ENCODE measurements around the gene NKX6-1. TPM values are rescaled to one million over a fixed set of nuclear protein-coding genes. Genes with fewer than 3 reads are reported as not detected.

Gene NKX6-1
- total RNA-seq, 1 experiment from 2014 or later, result 0.09 TPM

DNA sequence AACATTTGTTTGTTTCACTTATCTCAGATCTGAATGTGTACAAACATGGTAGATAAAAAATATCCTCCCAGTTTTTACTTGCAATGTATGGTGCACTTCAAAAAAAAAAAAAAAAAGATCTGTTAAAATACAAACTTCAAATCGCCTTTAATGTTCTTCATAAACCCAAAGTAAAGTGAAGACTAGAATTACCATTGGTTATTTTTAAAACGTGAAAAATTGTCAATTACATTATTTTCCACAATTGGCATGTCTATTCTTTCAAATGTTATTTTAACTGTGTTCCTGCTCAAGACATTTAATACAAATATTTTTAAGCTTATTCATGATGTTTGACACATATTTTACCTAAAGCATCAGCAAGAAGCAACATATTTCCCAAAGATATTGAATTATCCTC lies 5.0 kb downstream of the NKX6-1 start:
- Histone ChIP-seq H3K56ac (ENCODE audit: insufficient read length, low read depth, low read length) (no peak overlapping the region), H3K23me2 (ENCODE audit: insufficient read length, low read depth, low read length, poor library complexity, severe bottlenecking) (peaks cover 28% of the 10 kb centered on the region), H3K18ac (ENCODE audit: insufficient read length, low read depth, low read length) (no peak overlapping the region), H2BK120ac (ENCODE audit: low read depth, low read length, poor library complexity, severe bottlenecking) (no peak overlapping the region), H3K79me2 (ENCODE audit: insufficient read depth, low read length) (no peaks in the 10 kb centered on the region), H3K9me3 (ENCODE audit: control insufficient read depth, low read depth, low read length) (no peaks in the 10 kb centered on the region), H3K27ac (ENCODE audit: insufficient read length, low read depth, low read length) (no peak overlapping the region), H2AK5ac (ENCODE audit: insufficient read length, low read length) (no peak overlapping the region), H2BK12ac (ENCODE audit: insufficient read length, low read depth, low read length) (no peak overlapping the region), H3K4me1 (ENCODE audit: insufficient read depth, low read length) (no peaks in the 10 kb centered on the region; the same call in 1 of the 2 replicates), H2BK20ac (ENCODE audit: low read depth, low read length, poor library complexity, severe bottlenecking) (no peak overlapping the region), H4K5ac (ENCODE audit: insufficient read length, low read depth, low read length) (no peak overlapping the region), H2BK15ac (ENCODE audit: low read depth, low read length) (no peak overlapping the region), H3K27me3 (ENCODE audit: insufficient read depth, low read length) (peaks cover 82% of the 10 kb centered on the region), H3K23ac (ENCODE audit: insufficient read length, low read depth, low read length) (no peak overlapping the region), H4K91ac (ENCODE audit: insufficient read length, low read depth, low read length) (no peak overlapping the region), H4K8ac (replicated peaks; ENCODE audit: insufficient read length, low read depth, low read length) (no peak overlapping the region), H3K4me2 (ENCODE audit: insufficient read depth, insufficient read length, low read length) (no peak overlapping the region), H3K79me1 (ENCODE audit: insufficient read depth, low read depth, low read length, poor library complexity, severe bottlenecking) (no peaks in the 10 kb centered on the region), H2AFZ (ENCODE audit: low read length) (no peak overlapping the region), H3K9ac (ENCODE audit: extremely low read depth, insufficient read length, low read length) (no peak overlapping the region), H3K14ac (ENCODE audit: insufficient read depth, low read length) (no peak overlapping the region), H3T11ph (ENCODE audit: low read length) (no peak overlapping the region), H2BK5ac (ENCODE audit: insufficient read length, low read length) (no peak overlapping the region), H3K4ac (ENCODE audit: low read depth, low read length) (no peak overlapping the region), H4K20me1 (ENCODE audit: control insufficient read depth, insufficient read depth, insufficient read length) (no peaks in the 10 kb centered on the region)
- TF ChIP-seq, protein P1, sequence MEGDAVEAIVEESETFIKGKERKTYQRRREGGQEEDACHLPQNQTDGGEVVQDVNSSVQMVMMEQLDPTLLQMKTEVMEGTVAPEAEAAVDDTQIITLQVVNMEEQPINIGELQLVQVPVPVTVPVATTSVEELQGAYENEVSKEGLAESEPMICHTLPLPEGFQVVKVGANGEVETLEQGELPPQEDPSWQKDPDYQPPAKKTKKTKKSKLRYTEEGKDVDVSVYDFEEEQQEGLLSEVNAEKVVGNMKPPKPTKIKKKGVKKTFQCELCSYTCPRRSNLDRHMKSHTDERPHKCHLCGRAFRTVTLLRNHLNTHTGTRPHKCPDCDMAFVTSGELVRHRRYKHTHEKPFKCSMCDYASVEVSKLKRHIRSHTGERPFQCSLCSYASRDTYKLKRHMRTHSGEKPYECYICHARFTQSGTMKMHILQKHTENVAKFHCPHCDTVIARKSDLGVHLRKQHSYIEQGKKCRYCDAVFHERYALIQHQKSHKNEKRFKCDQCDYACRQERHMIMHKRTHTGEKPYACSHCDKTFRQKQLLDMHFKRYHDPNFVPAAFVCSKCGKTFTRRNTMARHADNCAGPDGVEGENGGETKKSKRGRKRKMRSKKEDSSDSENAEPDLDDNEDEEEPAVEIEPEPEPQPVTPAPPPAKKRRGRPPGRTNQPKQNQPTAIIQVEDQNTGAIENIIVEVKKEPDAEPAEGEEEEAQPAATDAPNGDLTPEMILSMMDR (conservative IDR thresholded peaks at IDR 0.05), result no peak
- no peaks in the 10 kb centered on the region; a peak in 1 of 7 replicates for H3K36me3 Mint-ChIP-seq (ENCODE audit: insufficient read depth in 1 of 3, low read depth in 3 of 3)
- H3K27me3 Mint-ChIP-seq (ENCODE audit: low read depth), result peaks cover 99% of the 10 kb centered on the region
- DNase-seq, result no peak
- peaks cover 43 to 55% of the 10 kb centered on the region in 2 experiments for H3K4me1 Mint-ChIP-seq
- H3K4me3 Mint-ChIP-seq, result peak overlapping the region in 1 of 2 experiments; percentile 83; a peak in 2 of 5 replicates
- no peak overlapping the region for H3K27ac Mint-ChIP-seq
- no peaks in the 10 kb centered on the region; a peak in 1 of 5 replicates for H3K9me3 Mint-ChIP-seq
- no CpG with 5 or more reads among the region's 2 CpGs for WGBS (ENCODE audit: extremely low coverage, insufficient read length, low lambda C conversion rate)
